GM20431 (cell line): ENCODE results near the gene LRRC8C.

Experiments used
- in situ Hi-C: fragments of 300-500 bp; cut with MseI, MboI; formaldehyde crosslinking; loops from one replicate; pipeline ENCODE4 v1.15.0; 2020; ENCODE audit warnings: low sequenced_read_pairs; ENCODE audit not compliant: unreplicated experiment

LRRC8C gene

DNA sequence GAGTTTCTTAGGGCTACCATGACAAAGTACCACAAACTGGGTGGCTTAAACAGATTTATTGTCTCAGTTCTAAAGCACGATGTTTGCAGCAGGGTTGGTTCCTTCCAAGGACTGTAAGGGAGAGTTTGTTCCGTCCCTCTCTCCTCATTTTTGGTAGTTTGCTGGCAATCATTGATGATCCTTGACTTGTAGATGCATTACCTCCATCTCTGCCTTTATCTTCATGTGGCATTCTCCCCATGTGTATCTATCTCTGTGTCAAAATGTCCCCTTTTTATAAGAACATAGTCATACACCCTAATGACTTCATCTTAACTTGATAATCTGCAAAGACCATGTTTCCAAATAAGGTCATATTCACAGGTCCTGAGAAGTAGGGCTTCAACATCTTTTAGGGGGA lies 90.2 kb downstream of the LRRC8C start:
- in situ Hi-C loops: no loop called here

DNA sequence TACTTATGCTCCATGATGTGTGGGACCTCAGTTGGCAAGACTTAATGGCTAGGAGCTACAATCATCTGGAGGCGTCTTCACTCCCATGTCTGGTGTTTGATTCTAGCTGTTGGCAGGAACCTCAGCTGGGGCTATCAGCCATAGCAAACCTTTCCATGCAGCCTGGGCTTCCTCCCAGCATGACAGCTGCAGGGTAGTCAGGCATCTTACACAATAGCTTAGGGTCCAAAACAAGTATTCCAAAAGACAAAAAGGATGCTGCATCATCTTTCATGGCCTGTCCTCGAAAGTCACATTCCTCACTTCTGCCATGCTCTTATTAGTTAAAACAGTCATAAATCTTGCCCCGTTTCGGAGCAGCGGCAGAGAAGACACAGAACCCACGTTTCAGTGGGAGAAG lies 90.9 kb downstream of the LRRC8C start:
- in situ Hi-C loops: no loop called here

DNA sequence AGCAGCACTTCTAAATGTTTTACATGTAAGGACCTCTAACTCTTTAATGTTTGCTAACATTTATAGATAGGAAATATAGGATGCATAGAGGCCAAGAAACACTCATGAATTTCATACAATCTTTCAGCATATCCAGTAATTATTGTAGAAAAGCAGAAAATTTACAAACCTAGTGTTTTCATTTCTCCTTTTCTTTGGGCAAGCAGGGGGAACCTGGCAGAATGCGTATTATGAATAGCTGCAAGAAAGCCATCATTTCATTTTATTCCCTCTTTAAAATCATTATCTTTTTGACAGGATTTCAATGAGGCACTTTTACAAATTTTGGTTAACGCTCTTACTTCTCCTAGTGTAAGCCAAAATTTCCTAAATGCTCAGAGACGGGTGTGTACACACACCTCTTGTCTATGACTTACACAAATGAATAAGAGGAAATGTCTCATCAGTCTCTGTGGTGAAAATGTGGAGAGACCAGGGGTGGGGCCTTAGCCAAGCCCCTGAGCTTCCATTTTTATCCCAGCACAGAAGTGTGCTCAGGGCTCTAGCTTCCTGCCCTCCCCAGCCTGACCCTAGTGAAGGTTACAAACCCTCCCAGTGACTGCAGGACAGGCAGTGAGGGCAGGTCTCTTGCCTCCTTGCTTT lies 91.6 kb downstream of the LRRC8C start:
- in situ Hi-C loops: no loop called here

DNA sequence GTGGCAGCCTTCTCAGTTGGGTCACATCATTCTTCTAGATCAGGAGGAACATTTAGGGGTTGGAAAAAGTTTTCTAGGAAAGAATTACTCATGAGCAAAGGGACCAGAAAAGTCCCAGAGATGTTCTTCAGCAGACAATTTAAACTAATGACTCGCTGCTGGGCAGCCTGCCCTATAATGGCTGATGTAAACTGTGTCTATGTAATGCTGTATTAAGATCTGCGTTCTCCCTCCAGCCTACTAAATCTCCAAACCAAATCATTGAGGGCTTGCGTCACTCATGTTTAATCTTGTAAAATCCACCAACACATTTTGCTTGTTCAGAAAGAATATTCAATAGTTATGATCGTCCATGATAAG lies 92.1 kb downstream of the LRRC8C start:
- in situ Hi-C loops: no loop called here

DNA sequence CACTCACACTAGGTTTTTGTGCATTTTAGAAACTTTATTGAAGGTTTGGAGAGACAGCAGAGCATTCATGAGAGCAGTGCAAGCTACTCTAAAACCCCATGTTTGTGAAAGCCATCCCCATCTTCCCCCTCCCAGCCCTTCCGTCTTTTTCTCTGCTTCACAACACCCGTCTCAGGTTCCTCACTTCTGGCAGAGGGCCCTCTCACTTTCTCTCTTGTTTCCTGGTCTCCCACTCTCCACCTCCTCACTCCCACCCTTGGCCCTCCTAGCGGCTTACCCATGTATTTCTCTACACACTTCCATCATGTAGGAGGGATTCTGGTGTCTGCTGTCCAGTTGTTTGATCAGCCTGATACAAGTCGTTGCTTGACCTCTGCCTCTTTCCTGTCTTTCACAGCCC lies 92.7 kb downstream of the LRRC8C start:
- in situ Hi-C loops: no loop called here

DNA sequence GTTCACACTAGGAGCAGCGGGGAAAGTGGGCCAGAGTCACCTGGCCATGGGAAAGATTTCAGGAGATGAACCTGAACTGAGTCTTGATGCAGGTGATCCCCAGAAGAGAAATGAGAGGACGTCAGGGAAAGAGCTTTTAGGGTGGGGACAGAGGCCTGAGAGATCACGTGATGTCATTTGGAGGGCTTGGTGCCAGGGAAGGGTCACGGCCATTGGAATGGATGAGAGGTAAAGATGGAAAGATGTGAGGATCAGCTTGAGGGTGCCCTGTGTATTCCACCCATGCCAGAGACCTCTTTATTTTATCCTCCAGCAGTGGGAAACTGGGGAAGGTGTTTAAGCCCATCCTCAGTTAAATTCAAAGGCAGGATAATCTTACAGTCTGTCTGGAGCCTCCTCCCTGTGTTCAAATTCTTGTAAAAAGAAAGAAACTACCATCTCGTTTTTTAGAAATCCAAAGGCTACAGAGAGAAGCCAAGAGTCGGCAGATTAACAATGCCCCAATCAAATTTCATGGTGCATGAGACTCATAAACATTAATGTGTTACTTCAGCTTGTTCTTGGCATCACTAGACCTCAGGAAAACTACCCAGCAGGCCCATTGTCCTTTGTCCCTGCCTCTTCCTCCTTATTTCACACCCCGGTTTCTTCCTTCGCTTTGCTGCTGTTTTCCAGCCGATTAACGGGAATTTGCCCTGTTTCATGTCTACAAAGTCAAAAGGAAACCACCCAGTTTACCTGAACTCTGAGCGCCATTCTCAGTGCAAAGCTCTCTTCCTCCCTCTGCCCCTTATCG lies 94.8 kb downstream of the LRRC8C start:
- in situ Hi-C loops: no loop called here

DNA sequence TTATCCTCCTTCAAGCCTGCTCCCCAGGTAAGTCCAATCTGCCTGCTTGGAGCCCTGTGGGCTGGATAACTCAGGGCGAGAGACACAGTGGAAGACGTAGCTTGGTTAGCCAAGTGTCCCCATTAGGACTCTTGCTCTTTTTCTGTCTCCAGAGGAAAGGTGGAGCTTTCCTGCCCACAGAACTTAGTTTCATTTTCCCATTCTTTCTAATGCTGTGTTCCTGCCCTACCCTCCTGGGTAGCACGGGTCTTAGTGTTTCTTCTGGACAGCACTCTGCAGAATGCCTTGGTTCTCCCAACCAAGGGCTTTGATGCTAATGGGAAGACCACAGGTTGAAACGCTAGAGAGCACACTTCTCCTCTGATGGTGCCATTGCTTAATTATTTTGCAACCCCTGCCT lies 95.5 kb downstream of the LRRC8C start:
- in situ Hi-C loops: no loop called here

DNA sequence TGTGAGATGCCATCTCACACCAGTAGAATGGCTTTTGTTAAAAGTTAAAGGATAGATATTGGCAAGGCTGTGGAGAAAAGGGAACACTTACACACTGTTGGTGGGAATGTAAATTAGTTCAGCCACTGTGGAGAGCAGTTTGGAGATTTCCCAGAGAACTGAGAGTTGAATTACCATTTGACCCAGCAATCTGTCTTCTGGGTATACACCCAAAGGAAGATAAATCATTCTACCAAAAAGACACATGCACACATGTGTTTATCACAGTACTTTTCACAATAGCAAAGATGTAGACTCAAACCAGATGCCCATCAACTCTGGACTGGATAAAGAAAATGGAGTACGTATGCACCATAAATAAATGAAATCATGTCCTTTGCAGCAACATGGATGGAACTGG lies 99.3 kb downstream of the LRRC8C start:
- in situ Hi-C loops: no loop called here

DNA sequence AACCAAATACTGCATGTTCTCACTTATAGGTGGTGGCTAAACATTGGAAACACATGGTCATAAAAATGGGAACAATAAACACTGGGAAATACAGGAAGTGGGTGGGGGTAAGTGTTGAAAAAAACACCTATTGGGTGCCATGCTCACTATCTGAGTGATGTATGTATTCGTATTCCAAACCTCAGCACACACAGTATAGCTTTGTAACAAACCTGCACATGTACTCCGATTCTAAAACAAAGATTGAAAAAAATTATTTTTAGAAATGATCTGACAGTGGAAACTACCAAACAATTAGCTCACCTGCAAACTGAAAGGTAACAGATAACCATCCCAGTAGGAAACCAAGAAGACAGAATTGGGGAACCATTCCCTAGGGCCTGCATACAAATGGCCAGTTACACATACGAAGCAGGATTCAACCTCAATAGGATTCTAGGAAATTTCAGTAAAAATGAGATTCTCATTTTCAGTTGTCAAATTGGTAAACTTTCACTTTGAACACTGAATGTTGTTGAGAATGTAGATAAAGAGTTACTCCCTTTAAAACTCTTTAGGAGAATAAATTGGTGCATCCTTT lies 99.8 kb downstream of the LRRC8C start:
- in situ Hi-C loops: no loop called here

DNA sequence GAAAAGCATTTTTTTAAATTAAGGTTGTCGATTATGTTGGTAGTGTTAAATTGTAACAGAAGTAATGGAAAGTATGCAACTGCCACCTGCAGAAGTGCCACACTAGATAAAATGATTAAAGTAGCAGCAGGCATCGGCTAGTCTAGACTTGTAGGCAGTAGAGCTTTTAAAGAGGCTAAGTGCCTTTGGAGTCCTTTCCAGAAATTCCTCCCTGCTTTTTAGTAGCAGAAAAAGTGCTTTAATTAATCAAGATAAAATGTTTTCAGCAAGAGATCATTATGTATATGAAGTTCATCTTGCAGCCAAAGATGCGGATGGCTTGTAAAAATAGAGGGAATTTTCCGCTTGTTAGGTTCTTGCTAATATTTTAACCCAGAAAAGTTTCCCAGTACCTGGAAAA lies 100.8 kb downstream of the LRRC8C start:
- in situ Hi-C loops: no loop called here

DNA sequence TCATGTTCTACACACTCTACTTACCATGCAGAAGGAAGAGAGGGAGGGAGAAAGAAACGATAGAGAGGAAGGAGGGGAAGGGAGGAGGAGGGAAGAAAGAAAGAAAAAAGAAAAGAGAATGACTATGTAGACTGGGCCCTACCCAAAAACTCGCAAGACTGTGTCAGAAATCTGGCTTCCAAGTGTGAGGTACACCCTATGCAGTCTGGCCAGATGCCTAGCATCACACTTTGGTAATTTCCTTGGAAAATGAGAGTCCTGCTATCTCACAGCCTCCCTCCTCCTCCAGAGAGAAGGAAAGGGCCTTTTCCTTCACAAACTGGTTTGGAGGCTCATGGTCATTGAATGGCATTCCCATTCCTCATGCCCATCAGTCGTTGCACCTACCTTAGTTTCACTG lies 101.5 kb downstream of the LRRC8C start:
- in situ Hi-C loops: no loop called here

DNA sequence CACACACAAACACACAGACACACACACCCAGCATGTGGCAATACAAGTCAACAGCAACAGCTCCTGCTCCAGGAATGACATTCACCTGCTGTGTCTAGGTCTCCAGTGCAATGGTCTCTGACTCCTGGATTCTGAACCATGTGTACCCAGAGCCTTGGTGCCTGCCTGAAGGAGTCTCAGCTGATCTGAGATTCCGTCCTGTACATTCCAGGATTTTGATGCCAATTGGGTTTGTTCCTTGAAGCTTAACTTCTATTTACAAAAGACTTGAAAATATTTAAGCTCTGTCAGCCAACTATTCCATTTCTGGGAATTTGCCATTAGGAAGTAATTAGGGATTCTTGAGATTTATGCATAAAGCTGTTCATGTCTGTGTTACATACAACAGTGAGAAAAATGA lies 102.6 kb downstream of the LRRC8C start:
- in situ Hi-C loops: no loop called here

DNA sequence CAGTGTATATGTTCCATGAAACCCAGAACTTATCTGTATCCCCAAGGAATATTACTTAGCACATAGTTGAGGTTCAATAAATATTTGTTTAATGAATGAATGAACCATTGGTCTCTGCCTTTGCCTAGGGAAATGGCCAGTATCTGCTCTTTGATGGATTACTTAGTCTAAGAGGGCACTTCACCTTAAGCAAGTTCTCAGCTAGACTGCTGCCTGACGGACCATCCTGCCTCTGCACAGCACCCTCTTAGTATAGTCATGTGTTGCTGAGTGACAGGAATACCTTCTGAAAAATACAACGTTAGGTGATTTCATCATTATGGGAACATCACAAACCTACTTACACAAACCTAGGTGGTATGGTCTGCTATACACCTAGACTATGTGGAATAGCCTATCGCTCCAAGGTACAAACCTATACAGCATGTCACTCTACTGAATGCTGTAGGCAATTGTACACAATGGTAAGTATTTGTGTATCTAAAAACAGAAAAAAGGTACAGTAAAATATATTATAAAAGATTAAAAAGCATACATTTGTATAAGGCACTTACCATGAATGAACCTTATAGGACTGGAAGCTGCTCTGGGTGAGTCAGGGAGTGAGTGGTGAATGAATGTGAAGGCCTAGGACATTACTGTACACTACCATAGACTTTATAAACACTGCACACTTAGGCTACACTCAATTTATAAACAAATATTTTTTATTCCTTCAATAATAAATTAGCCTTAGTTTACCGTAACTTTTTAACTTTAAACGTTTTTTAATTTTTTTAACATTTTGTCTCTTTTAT lies 104.2 kb downstream of the LRRC8C start:
- in situ Hi-C loops: no loop called here

DNA sequence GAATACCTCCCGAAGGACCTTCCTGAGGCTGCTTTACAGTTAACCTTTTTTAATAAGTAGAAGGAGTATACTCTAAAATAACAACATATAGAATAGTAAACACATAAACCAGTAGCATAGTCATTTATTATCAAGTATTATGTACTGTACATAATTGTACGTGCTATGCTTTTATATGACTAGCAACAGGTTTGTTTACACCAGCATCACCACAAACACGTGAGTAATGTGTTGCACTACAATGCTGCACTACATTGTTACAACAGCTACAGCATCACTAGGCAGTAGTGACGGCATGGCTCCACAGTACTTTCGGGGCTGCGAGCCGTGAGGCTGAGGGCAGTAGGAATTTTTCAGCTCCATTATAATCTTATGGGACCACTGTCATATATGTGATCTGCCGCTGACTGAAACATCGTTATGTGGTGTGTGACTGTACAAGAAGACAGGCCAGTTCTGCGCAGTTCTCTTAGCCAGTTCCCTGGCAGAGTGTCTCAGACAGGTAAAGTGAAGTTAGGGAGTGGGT lies 105.1 kb downstream of the LRRC8C start:
- in situ Hi-C loops: no loop called here

DNA sequence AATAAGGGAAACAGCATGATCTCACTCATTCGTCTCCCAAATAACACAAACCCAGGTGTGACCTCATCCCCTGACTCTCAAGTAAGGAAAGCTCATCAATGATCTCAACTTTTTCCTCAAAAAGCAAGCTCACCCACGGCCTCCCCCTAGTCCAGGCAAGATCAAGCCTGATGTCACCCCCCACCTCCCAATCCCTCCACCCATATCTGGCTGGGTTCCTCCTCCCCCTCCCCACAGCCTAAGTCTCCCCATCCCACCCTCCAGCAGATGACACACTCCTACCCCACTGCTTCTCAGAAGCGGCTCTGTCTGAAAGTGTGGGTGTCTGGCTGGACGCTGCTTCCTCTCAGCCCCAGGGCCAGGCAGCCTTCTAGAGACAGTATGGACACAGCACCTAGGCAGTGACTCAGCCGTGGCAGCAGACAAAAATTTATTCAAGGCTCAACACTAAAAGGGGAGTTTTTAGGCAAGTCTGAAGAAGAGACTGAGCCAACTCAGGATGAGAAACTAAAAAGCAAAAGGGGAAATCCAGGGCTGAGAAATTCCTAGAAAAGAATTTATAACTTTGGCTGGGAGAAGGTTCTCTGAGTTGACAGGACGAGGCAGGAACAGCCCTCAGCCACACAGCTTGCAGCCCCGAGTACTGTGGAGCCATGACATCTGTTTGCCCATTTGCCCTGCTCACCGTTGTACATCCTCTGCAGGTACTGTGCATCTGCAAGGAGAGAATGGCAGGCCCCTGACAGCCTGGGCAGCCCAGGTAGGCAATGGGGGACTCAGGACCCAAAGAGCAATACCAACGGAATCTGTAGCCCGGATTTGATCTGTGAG lies 106.3 kb downstream of the LRRC8C start:
- in situ Hi-C loops: no loop called here

DNA sequence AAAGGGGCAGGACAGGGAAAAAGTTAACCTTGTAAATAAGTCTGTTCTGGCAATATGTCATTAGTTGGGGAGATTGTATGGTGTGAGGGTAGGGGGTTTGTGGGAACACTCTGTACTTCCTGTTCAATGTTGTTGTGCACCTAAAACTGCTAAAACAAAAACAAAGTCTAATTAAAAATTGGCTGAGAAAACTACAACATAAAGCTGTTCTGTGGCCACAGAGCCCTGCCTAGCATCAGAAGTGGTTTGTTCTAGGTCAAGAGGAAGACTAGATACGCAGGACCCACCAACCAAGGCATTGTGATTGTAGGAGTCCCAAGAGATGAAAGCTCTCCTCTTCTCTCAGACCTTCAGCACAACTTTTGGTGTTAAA lies 106.9 kb downstream of the LRRC8C start:
- in situ Hi-C loops: no loop called here

DNA sequence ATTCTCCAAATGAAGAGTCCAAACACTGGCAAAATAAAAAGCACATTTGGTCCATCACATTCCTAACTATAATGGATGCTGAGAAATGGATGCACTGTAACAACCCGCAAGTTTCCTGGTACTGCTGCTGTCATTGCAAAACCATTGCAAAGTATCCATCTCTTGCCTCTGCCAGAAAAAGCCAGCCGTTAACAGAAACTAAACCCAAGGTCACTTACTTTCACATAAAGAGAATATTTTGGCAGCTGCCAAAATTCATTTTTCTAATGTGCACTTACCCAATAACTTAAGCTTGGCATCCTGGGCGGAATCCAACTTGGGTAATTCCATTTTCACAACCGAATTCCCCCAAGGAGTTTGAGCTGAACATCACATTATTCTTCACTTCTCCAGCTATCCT lies 110.9 kb downstream of the LRRC8C start:
- in situ Hi-C loops: no loop called here

DNA sequence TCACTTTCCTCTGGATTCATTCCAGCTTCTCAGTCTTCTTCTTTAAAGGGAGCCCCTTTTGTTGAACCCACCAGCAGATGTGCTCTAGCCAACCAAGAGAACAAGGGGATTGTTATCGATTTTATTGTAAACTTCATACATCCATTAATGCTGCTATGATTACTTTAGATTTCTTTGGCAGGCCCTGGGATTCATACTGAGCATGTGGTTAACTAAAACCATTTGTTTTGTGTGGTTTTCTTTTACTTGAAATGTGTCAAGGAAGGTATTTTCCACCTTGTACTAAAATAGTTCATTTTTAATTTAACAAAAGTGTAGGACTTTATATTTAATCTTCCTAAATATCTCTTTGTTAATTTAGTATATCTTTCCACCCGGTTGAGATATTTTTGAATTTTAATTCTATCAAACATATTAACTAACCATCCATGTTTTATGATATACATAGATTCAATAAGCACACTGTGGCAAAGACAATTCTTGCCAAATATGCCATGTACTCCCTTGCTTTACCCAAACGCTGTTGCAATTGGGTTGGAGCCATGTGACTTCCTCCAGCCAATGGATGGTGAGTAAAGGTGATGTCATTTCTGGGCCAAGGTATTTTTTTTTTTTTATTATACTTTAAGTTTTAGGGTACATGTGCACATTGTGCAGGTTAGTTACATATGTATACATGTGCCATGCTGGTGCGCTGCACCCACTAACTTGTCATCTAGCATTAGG lies 113.7 kb downstream of the LRRC8C start:
- in situ Hi-C loops: no loop called here

DNA sequence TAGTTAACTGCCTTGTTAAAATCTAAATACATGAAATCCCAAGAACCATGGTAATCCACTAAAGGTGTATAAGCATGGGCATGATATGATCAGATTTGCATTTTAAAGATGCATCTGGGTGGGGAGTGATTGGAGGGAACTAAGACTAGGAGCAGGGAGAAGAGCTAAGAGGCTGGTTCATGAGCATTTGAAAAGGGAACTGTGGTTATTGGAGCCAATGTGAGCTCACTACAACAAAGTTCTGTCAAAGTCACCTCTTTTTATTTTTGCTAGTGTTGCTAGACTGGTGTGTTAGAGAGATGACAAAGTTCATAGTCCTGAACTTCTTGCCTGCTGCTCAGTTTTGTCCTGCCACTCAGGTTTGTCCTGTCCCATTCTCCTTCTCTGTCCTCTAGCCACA lies 120.8 kb downstream of the LRRC8C start:
- in situ Hi-C loops: loop anchor here (10.0 to 25.0 kb wide), 2 partner anchors 119 to 266 kb away; partner anchors contain the start of gene LRRC8C
